HG03342 (cell line): ENCODE data around the gene DIDO1.

Experiments used
- ATAC-seq: cut with Tn5 transposase; IDR thresholded peaks from one replicate; pipeline ENCODE4 v1.9.1; 2021; ENCODE audit warnings: mild to moderate bottlenecking, moderate library complexity; ENCODE audit not compliant: unreplicated experiment

The DIDO1 gene

DNA sequence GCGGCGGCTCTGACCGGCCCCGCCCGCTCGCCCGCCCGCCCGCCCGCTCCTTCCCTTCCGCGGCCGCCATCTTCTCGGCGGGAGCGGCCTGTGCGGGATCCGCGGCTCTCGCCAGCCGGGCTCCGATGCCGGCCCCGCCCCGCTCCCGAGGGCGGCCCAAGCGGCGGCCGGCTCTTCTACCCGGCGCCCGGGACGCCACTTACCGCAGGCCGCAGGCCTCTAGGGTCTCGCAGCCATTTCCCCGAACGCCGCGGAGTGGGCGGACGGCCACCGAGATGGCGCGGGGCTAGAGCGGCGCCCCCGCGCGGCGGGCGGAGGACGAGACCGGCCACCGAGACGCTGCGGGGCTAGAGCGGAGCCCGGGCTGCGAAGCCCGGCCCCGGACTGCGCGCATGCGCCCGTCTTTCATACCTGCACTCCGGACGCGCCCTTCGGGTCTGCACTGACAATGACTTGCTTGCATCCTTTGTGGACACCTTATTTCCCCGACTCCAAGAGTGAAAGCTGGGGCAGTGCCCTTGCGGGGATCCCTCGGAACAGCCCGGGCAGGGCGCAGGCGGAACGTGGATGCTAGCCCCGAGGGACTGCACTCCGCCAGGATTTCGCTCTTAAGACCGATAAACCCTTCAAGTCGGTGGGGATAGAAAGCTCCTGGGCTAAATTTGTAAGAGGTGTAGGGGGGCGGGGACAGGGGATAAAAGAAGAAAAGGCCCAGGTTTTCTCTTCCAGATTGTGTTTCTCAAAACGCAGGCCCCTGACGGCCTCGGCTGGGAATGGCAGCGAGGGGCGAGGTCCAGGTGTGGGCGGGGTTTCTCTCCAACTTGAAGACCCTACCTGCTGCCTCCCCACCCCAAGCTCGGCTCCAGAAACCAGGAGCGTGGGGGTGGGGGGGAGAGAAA, at the start of gene DIDO1:
Gene DIDO1 (minus strand): TSS at position 277 of the 899 bp plus-strand sequence.
- peak; percentile 74 for ATAC-seq

DNA sequence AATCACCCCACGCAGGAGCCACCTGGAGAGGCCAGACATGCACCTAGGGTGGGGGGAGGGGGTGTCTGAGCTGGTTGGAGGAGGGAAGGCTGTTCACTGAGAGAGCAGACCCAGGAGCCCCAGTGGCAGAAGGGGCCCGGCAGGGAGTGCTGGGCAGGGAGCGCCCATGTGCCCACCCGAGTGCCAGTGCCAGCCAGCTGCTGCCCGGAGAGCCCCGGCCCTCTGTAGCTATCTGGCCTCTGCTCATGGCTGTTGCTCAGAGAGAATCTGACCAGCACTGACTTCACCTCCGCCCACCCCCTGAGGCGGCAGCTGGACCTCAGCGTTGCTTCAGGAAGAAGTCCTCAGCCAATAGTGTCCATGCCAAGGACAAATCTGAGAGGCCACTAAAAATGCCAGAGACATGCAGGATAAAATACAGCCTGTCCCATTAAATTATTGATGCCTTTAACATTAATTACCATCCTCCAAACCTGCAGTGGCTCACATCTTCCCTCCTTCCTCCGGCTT, 49.0 kb upstream of the DIDO1 start:
- no peak for ATAC-seq

DNA sequence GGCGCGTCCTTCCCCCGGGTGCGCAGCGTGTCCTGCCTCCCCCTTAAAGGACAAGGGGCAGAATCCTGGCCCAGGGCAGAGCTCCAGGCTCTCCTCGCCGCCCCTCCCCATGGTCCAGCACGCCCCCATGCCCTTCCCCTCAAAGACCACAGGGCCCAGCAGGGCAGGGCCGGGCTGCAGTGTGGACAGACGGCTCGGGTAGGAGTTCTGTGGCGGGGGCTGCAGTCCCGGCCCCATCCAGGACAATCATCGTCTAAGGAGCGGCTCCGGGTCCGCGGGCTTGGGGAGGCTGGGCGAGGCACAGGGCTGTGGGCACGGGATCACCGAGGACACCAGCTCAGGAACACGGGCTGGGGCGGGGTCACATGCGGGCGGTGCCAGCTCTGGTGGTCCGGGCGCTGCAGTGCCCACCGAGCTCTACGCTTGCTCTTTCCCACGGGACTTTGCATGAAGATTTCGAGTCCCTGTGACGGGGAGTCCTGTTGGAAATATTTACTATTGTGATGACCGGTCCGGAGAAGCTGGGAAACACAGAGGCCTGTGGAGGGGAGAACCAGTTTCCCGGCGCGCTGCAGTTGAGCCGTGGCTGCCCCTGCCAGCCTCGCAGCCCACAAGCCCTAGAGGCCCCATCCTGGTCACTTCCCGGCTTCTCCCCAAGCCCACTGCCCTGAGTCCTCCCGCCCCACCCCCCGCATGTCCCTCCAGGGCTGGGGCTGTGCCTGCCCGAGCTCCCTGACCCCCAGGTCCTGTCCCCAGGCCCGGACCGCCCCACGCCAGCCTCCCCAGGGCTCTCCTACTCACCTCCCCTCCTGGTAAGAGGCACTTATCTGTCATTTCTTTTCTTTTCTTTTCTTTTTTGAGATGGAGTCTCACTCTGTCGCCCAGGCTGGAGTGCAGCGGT, 46.8 kb upstream of the DIDO1 start:
- no peak for ATAC-seq

DNA sequence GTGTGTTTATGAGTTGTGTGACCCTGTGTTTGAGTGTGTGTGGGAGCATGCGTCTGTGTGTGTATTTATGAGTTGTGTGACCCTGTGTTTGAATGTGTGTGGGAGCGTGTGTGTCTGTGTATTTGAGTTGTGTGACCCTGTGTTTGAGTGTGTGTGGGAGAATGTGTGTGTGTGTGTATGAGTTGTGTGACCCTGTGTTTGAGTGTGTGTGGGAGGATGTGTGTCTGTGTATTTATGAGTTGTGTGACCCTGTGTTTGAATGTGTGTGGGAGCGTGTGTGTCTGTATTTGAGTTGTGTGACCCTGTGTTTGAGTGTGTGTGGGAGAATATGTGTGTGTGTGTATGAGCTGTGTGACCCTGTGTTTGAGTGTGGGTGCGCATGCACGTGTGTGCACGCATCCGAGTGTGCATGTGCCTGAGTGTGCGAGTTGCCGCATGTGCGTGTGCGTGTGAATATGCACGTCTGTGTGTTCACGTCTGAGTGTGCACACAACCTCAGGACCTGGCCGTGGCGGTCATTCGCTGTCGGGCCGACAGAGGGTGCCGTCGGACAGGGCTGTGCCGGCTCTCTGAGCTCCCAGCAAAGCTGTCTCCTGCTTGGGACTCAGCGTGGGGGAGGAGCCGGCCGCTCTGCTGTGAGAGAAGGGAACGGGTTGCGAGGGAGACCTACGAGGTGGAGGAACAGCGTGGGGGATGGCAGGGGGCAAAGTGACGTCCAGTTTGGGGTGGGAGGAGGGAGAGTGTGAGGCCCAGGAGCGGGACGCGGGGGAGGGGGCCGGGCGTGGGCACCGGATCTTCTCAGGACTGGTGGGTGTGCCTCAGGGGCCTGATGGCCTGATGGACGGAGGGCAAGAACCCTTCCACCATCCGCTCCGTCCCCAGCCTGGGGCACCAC, 45.9 kb upstream of the DIDO1 start:
- ATAC-seq = peak; percentile 72

DNA sequence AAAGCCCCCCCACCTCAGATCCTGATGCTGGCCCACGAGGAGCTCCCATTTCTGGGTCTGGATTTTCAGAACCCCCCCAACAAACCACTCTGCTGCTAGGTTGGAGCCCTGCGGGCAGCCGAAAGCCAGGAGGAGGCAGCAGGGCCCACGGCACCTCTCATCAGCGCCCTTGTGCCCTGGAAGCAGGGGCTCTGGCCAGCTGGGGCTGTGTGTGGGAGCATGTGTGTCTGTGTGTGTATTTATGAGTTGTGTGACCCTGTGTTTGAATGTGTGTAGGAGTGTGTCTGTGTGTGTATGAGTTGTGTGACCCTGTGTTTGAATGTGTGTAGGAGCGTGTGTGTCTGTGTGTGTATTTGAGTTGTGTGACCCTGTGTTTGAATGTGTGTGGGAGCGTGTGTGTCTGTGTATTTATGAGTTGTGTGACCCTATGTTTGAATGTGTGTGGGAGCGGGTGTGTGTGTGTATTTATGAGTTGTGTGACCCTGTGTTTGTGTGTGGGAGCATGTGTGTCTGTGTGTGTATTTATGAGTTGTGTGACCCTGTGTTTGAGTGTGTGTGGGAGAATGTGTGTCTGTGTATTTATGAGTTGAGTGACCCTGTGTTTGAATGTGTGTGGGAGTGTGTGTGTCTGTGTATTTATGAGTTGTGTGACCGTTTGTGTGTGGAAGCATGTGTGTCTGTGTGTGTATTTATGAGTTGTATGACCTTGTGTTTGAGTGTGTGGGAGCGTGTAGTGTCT, 45.1 kb upstream of the DIDO1 start:
- ATAC-seq = no peak

DNA sequence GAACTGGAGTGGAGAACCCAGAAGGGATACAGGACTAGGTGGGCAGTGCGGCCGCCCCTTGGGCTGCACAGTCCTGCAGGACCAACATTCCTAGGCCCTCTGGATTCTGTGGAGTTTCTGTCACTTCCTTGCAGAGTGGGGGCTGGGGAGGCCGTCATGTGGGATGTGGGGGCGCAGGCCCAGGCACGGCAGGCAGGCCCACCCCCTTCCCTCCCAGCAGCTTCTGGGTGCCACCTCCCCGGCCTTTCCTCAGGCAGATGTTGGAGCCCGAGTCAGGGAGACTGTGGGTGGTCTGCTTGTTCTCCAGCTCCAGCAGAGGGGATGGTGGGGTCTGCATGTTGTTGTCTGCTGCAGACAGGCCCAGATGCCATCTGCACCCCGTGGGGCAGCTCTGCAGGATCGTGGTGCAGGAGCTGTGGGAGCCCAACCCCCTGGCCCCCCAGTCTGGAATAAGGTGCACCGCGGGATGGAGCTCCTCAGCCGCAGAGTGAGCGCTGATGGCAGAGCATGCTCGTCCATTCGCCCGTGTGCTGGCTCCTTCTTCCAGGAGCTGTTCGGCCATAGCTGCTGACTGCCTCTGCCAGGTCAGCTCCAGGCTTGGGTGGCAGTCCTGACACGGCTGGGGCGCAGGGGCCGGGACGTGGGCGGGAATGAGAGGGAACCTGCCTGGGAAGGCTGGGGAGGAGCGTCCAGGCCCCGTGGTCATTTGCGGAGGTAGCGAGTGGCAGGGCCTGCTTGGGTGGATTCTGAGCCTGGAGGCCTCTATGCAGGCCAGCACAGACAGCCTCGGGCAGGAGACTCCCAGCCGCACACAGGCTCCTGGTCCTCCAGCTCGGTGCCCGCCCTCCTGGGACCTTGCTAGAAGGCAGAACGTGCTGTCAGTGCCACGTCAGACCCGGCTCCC, 44.3 kb upstream of the DIDO1 start:
- ATAC-seq = no peak

DNA sequence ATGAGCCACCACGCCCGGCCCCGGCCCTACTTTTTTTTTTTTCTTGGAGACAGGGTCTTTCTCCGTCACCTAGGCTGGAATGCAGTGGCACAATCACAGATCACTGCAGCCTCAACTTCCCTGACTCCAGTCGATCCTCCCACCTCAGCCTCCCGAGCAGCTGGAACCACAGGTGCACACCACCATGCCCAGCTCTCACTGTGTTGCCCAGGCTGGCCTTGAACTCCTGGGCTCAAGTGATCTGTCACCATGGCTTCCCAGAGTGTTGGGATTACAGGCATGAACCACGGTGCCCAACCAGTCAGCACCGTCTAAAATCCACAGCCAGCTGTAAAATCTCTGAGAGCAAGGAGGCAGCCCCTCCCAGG, 43.6 kb upstream of the DIDO1 start:
- ATAC-seq = no peak

DNA sequence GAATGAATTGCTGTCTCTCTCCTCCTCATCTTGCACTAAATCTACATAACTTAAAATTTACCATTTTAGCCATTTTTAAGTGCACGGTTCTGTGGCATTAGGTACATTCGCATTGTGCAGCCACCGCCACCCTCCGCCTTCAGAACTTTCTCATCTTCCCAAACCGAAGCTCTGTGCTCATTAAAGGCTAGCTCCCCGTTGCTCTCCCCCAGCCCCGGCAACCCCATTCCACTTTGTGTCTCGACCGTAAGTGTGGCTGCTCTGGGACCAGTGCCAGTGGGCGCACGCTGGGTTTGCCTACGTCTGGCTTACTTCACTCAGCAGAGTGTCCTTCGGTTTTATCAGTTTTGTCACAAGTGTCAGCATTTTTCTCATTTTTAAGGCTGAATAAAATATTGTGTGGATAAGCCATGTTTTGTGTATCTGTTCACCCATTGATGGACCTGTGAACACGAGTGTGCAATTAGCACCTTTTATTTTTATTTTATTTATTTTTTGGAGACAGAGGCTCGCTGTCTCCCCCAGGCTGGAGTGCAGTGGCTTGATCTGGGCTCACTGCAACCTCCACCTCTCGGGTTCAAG, 43.0 kb upstream of the DIDO1 start:
- ATAC-seq = no peak

DNA sequence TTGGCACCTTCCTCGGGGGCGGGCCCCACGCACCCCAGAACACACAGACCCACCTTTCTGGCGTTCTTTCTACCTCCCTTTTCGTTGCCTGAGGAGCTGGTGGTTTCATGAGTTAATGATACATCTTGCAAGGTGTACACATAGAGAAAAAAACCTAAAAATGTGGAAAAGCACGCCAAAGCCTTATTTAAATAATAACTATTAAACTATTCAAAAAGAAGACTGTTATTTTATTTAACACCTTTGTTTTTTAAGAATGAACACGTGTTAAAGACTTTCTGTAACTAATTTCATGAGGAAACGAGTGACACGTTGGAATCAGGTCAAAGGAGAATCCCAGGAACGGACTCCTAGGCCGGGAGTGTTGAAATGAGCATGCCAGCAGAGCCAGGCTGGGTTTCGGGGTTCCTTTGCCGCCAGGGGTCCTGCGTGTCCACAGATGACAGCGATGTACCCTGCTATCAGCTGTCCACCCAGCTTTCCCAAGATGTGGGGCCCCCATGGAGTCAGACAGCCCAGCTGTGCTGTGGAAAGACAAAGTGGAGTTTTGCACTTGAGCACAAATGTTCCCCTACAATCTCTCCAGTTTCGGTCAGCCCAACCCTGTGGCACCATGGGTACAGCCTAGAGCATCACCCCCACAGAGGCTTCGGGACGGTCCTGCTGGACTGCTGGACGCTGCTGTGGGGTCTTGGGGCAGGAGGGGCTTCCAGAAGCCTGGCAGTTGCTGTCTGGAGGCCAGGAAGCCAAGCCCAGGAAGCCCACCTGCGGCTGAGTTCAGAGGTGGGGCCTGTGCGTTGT, 42.3 kb upstream of the DIDO1 start:
- ATAC-seq = no peak

DNA sequence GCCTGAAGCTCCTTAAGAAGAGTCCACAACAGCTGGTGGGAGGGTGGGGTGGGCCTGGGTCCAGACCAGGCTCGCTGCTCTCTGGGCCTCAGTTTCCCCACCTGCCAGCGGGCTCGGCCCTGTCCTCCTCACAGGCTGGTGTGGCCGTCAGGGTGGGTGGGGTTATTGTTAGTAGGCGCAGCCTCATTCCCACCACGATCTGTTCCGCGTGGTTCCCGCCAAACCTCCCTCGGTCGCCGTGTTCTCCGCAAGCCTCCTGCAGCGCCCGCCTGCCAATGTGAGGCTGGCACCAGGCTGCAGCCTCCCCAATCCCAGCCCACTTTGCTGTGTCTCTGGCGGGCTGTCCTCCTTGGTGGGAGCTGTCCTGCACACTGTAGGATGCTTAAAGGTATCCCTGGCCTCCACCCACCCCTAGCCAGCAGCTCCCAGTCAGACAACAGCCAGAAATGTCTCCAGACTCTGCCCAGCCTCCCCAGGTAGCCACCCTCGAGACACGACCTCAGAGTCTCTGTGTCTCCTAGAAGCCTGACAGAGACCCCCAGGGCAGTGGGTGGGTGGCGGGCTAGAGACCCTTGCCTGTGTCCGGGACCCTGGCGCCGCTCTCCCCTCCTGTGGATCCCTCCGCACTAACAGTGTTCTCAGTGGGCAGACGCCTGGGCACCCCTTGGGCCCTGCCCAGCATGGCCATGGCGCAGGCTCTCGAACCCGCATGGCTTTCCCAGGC, 41.5 kb upstream of the DIDO1 start:
- ATAC-seq = no peak

DNA sequence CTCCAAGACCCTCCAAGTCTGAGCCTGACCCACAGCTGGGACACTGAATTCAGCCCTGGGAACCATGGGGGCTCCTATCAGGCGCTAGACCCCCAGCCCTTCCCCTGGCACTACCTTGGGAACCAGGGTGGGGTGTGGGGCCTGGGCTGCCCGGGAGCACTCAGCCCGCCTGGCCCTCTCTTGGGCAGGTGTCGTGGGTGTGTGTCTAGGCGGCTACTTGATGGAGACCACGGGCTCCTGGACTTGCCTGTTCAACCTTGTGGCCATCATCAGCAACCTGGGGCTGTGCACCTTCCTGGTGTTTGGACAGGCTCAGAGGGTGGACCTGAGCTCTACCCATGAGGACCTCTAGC, 40.8 kb upstream of the DIDO1 start:
- ATAC-seq = no peak

DNA sequence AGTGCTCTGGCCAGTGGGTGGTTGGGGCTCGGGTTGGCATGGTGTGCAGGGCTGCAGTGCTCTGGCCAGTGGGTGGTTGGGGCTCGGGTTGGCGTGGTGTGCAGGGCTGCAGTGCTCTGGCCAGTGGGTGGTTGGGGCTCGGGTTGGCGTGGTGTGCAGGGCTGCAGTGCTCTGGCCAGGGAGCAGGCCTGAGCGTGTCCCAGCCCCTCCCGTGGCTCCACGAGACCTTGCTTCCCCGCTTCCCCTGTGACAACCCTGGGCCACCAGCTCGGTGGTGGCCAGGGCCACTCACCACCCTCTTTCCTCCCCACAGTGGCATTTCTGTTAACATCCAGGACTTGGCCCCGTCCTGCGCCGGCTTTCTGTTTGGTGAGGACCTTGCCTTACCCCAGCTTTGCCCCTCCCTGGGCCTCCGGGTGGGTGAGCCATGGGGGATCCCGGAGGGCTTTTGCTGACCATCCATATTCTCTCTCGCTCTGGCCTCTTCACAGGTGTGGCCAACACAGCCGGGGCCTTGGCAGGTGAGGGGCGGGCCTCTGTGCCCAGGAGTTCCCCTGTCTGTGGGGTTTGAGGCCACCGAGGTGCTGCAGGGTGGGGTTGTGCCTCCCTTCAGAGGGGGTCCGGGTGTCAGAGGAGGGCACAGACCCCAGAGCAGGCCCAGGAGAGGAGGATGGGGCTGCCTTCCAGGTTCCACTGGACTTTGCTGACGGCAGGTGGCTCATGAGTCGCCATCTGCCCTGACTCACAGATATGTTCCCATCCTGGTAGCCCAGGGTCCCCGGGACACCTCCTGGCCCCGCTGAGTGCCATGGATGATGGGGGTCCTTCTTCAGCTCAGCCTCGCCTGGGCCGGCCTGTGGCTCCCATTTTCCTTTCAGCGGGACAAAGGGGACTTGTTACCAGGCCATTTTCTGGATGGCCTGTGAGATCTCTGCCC, 40.2 kb upstream of the DIDO1 start:
- no peak for ATAC-seq

DNA sequence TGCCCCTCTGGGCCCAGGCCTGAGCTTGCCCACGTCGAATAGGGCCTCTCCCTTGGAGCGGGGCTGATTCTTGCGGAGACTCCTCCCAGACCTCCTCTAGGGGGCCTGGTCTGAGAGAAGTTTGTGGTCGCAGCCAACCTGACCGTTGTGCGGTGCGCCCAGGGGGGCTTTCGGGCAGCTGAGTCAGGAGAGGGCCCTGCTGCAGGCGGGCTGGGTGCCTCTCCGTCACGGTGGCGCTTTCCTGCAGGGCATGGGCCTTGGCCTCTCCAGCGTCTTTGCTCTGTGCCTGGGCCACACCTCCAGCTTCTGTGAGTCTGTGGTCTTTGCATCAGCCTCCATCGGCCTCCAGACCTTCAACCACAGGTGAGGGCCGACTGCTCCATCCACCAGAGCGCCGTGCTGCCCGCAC, 39.1 kb upstream of the DIDO1 start:
- no peak for ATAC-seq

DNA sequence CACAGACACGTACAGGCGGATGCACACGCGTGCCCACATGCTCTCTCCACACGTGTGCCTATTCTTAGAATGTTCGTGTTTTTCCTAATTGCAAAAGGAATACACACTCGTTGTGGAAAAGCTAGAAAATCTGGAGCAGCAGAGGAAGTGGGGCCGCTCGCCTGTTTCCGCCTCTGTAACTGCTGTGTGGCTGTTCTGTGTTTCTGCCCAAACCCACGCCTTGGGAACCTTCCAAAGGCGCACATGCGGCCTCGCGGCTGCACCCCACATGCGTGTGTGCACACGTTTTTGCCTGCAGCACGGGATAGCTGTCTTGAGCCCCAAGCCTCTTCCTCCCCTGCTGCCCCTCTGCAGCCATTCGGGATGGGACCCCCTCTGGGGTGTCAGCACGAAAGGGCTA, 38.4 kb upstream of the DIDO1 start:
- ATAC-seq = no peak

DNA sequence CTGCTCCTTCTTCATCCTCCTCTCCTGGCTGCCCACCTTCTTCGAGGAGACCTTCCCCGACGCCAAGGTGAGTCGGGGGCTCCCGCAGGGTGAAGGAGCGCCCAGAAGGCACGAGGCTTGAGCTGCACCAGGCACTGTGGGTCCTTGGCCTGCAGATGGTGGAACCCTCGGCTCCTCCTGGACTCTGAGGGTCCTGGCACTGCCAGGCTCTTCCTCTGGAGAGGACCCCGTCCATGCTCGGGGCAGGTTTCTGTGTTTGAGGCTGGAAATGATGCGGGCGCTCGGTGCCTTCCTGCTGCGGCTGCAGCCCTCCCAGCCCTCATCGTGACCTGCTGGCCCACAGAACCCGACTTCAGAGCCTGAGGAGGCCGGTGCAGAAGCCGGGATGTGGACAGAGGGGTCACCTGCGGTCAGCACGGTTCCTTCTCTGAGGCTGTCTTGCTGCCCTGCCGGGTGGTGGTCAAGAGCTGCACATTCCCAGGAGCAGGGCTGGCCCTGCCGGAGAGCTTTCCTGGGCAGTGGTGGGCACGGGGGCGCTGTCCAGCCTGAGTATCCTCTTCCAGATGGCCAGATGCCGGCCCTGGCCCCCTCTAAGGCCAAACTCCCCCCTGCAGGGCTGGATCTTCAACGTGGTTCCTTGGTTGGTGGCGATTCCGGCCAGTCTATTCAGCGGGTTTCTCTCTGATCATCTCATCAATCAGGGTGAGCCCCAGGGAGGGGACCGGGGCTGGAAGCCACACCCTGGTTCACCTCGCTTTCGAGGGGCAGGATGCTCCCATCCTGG, 37.5 kb upstream of the DIDO1 start:
- ATAC-seq = no peak
